Fibroblast of peridontal ligament (primary cell): ENCODE measurements around the gene SKI.

Experiments
- DNase-seq: peaks from one replicate; pipeline ENCODE4 v3.0.0-alpha.2; 2010; ENCODE audit errors: extremely low read depth

SKI gene

GRCh38 chr1:2194319-2194897, 33.7 kb upstream of the SKI start, which contains the start of gene FAAP20:
Gene FAAP20 (minus strand): TSS chr1:2194772. CDS start chr1:2194749, 23 bp downstream.
- DNase-seq, result peak; percentile 53

- DNase-seq, result peak; percentile 76
Measured at GRCh38 chr1:2194898-2195673, 33.0 kb upstream of the SKI start.

GRCh38 chr1:2195785-2196184, 32.3 kb upstream of the SKI start:
- no peak for DNase-seq

- DNase-seq, result no peak
Measured at GRCh38 chr1:2196901-2197638, 31.0 kb upstream of the SKI start.

GRCh38 chr1:2197707-2198165, 30.4 kb upstream of the SKI start:
- no peak for DNase-seq

GRCh38 chr1:2198571-2198970, 29.5 kb upstream of the SKI start:
- DNase-seq, result no peak

- DNase-seq, result peak; percentile 84
Measured at GRCh38 chr1:2199042-2199810, 28.9 kb upstream of the SKI start.

- DNase-seq, result no peak
Measured at GRCh38 chr1:2200308-2200943, 27.7 kb upstream of the SKI start.

- DNase-seq, result no peak
Measured at GRCh38 chr1:2201062-2201461, 27.1 kb upstream of the SKI start.

GRCh38 chr1:2202008-2202575, 26.0 kb upstream of the SKI start:
- no peak for DNase-seq

GRCh38 chr1:2202843-2203601, 25.1 kb upstream of the SKI start:
- DNase-seq, result no peak

- no peak for DNase-seq
Measured at GRCh38 chr1:2203671-2204414, 24.3 kb upstream of the SKI start.

GRCh38 chr1:2204415-2205190, 23.5 kb upstream of the SKI start:
- peak; percentile 42 for DNase-seq

GRCh38 chr1:2205191-2205952, 22.7 kb upstream of the SKI start:
- peak; percentile 89 for DNase-seq

GRCh38 chr1:2206813-2207487, 21.2 kb upstream of the SKI start:
- DNase-seq, result no peak

GRCh38 chr1:2208309-2209239, 19.5 kb upstream of the SKI start:
- DNase-seq, result peak; percentile 85
